ENCODE data around the gene PIGO. TPM values are rescaled to one million over a fixed set of nuclear protein-coding genes. Genes with fewer than 3 reads are reported as not detected.
A peak's percentile ranks its signal among the peaks of the same experiment; 100 is the strongest.

The PIGO gene
- total and polyA plus RNA-seq, 9 of the 15 experiments (the other 6 are each of a cell fraction or from before 2014, with no cell fraction given), result 5.4 to 13.7 (median 9.7) TPM

DNA sequence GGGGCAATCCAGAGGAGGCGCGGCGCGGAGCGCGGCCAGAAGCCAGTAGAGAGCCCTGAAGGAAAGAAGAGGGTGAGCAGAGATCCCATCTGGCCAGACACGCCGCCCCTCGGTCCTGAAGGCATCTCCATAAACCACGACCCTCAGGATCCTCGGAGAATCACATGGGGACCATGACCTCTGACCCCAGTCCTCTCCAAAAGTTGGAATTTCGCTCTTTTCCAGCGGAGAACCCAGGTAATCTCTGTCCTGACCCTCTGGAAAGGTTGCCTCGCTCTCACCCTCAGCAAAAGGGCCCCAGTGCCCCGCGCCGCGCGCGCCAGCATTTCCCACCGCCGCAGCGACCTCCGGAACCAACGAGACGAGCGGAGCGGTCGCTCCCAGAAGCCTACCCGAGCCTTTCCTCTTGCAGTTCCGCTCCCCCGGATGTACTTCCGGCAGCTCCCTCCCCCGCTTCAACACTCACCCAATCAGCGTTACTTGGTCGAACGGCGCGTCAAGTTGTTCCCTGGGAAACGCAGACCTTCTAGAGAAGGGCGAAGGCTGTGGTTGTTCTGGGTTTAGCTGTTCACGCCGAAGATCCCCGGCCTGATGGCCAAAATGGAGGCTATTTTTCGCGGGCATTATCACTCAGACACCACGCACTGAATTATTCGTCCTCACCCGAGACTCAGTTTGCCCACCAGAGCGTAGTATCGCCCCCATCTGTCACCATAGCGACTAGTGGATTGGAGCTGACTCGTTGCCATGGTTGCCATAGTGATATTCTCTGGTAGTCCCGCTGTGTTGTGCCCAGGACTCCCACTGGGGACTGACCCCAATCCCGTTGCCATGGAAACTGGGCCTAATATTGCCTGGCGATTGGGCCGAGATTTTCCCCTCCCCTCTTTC lies 6.6 kb upstream of the PIGO start, which contains the start of gene STOML2:
Gene STOML2, minus strand, starts transcription at position 363 of the 891 bp plus-strand sequence. Its CDS starts 37 bp downstream, at position 326.
- Histone ChIP-seq H3K9me3 (replicated peaks; ENCODE audit: control insufficient read depth, insufficient read depth, low read depth, low read length) (no peaks in the 10 kb centered on the region), H3K79me2 (ENCODE audit: control insufficient read depth, insufficient read depth, low read length) (peaks cover 24% of the 10 kb centered on the region), H3K27me3 (ENCODE audit: control insufficient read depth in 2 of 2, insufficient read depth in 2 of 2, low read length in 2 of 2) (no peaks in the 10 kb centered on the region), H3K4me2 (ENCODE audit: insufficient read depth, low read length) (peak within 1 kb of the TSS; percentile 96), H3K9me1 (ENCODE audit: control insufficient read depth, insufficient read depth, low read length) (no peaks in the 10 kb centered on the region), H3K36me3 (ENCODE audit: control insufficient read depth, insufficient read depth, low read length) (peaks cover 55% of the 10 kb centered on the region; the same call in 2 of the 3 replicates), H3K4me3 (peak within 1 kb of the TSS; percentile 77), H4K20me1 (replicated peaks; ENCODE audit: control insufficient read depth, insufficient read depth, low read length) (no peaks in the 10 kb centered on the region), H3K27ac (ENCODE audit: extremely low read depth, low read depth, low read length) (peak within 1 kb of the TSS; percentile 89), H2AFZ (ENCODE audit: low read depth, low read length) (peak within 1 kb of the TSS; percentile 96), H3K4me1 (replicated peaks in 1 of 2; ENCODE audit: control insufficient read depth in 2 of 2, insufficient read depth in 2 of 2, low read length in 2 of 2) (peaks cover 13 to 20% of the 10 kb centered on the region in 2 experiments; a peak in 4 of 5 replicates), H3K9ac (ENCODE audit: insufficient read depth in 1 of 2, low read depth in 2 of 2, low read length in 2 of 2) (peak within 1 kb of the TSS; percentile 93 to 98)
- intact Hi-C loops (cut with micrococcal nuclease) (no loop called here), in situ Hi-C loops (cut with MboI) (no loop called here)
- peak; percentile 98 for ATAC-seq
- WGBS (ENCODE audit: insufficient coverage, low coverage, missing lambda C conversion rate), result under 1% methylated on average over 48 of the region's 57 CpGs
- peak; percentile 82 to 94 (median 88) for DNase-seq (ENCODE audit: extremely low read depth in 1 of 4, low spot score in 3 of 4)
- ChIA-PET POLR2A (interaction anchor here (0.6 to 1.7 kb wide), 7 partner anchors 11 to 416 kb away, joined by 3 to 6 read pairs (median 3); partner anchors contain the start of gene FANCG), CTCF (ENCODE audit: low intra/inter-chr PET ratio) (no interaction called here)
- FAIRE-seq, result peak; percentile 99
- BruUV-seq (replicated peaks), result TSS peak; percentile 78
- TF ChIP-seq ELF1 (tag; IDR thresholded peaks at IDR 0.05), result no peak
- peak in 1 of 2 experiments; percentile 98; a peak in 2 of 4 replicates for TF ChIP-seq TRIM24 (IDR thresholded peaks at IDR 0.05)
- no peak for TF ChIP-seq BRD9 (IDR thresholded peaks at IDR 0.05; ENCODE audit: low read depth, partially characterized antibody)
- TF ChIP-seq MCM2 (IDR thresholded peaks at IDR 0.05; ENCODE audit: low read depth), result no peak
- TF ChIP-seq TOE1 (IDR thresholded peaks at IDR 0.05; ENCODE audit: borderline replicate concordance), result peak; percentile 69; the same call in 1 of the 2 replicates
- TF ChIP-seq TOE1 (CRISPR knock-in tag; IDR thresholded peaks at IDR 0.05; ENCODE audit: borderline replicate concordance, low read depth), result no peak
- no peak for TF ChIP-seq PYGO2 (tag; IDR thresholded peaks at IDR 0.05)
- peak; percentile 68 for TF ChIP-seq ZNF239 (CRISPR knock-in tag; IDR thresholded peaks at IDR 0.05)
- peak; percentile 80 for TF ChIP-seq POLR2A (conservative IDR thresholded peaks at IDR 0.05)
- TF ChIP-seq, protein P1, sequence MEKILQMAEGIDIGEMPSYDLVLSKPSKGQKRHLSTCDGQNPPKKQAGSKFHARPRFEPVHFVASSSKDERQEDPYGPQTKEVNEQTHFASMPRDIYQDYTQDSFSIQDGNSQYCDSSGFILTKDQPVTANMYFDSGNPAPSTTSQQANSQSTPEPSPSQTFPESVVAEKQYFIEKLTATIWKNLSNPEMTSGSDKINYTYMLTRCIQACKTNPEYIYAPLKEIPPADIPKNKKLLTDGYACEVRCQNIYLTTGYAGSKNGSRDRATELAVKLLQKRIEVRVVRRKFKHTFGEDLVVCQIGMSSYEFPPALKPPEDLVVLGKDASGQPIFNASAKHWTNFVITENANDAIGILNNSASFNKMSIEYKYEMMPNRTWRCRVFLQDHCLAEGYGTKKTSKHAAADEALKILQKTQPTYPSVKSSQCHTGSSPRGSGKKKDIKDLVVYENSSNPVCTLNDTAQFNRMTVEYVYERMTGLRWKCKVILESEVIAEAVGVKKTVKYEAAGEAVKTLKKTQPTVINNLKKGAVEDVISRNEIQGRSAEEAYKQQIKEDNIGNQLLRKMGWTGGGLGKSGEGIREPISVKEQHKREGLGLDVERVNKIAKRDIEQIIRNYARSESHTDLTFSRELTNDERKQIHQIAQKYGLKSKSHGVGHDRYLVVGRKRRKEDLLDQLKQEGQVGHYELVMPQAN (IDR thresholded peaks at IDR 0.05; ENCODE audit: borderline replicate concordance), result peak; percentile 70; the same call in 1 of the 2 replicates
- TF ChIP-seq, protein P2, sequence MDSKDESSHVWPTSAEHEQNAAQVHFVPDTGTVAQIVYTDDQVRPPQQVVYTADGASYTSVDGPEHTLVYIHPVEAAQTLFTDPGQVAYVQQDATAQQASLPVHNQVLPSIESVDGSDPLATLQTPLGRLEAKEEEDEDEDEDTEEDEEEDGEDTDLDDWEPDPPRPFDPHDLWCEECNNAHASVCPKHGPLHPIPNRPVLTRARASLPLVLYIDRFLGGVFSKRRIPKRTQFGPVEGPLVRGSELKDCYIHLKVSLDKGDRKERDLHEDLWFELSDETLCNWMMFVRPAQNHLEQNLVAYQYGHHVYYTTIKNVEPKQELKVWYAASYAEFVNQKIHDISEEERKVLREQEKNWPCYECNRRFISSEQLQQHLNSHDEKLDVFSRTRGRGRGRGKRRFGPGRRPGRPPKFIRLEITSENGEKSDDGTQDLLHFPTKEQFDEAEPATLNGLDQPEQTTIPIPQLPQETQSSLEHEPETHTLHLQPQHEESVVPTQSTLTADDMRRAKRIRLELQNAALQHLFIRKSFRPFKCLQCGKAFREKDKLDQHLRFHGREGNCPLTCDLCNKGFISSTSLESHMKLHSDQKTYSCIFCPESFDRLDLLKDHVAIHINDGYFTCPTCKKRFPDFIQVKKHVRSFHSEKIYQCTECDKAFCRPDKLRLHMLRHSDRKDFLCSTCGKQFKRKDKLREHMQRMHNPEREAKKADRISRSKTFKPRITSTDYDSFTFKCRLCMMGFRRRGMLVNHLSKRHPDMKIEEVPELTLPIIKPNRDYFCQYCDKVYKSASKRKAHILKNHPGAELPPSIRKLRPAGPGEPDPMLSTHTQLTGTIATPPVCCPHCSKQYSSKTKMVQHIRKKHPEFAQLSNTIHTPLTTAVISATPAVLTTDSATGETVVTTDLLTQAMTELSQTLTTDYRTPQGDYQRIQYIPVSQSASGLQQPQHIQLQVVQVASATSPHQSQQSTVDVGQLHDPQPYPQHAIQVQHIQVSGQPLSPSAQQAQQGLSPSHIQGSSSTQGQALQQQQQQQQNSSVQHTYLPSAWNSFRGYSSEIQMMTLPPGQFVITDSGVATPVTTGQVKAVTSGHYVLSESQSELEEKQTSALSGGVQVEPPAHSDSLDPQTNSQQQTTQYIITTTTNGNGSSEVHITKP (IDR thresholded peaks at IDR 0.05; ENCODE audit: partially characterized antibody), result peak; percentile 42
- TF ChIP-seq FOSL1 (tag; conservative IDR thresholded peaks at IDR 0.05), result no peak
- TF ChIP-seq ESRRA (IDR thresholded peaks at IDR 0.05; ENCODE audit: borderline replicate concordance, low read depth), result peak; percentile 69; the same call in 1 of the 2 replicates
- TF ChIP-seq NR4A1 (CRISPR knock-in tag; IDR thresholded peaks at IDR 0.05), result no peak
- no peak for TF ChIP-seq NR4A1 (tag; IDR thresholded peaks at IDR 0.05)
- TF ChIP-seq, protein P3, sequence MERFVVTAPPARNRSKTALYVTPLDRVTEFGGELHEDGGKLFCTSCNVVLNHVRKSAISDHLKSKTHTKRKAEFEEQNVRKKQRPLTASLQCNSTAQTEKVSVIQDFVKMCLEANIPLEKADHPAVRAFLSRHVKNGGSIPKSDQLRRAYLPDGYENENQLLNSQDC (CRISPR knock-in tag; IDR thresholded peaks at IDR 0.05), result no peak

Data from K562 (cell line).